HG03342 (cell line): ENCODE measurements around the gene ITGB3.

Experiments
- ATAC-seq: cut with Tn5 transposase; IDR thresholded peaks from one replicate; pipeline ENCODE4 v1.9.1; 2021; ENCODE audit warnings: mild to moderate bottlenecking, moderate library complexity; ENCODE audit not compliant: unreplicated experiment

The ITGB3 gene

DNA sequence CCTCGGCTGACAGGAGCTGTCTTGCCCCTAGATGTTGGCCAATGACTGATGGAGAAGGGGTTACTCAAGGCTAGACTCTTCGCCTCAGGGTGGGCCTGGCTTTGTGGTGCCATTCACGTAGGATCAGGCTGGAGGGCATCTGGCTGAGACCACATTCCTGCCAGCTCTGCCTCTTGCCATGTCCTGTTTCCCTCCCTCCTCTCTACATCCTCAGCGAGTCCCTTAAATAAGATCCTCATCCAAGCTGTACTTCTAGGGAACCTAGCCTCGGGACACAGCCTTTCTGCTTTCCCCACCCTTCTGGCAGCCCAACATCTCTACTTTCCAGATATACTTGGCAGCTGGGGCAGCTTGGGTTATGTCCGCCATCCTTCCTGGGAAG is 42.2 kb downstream of the ITGB3 start:
- ATAC-seq = no peak

DNA sequence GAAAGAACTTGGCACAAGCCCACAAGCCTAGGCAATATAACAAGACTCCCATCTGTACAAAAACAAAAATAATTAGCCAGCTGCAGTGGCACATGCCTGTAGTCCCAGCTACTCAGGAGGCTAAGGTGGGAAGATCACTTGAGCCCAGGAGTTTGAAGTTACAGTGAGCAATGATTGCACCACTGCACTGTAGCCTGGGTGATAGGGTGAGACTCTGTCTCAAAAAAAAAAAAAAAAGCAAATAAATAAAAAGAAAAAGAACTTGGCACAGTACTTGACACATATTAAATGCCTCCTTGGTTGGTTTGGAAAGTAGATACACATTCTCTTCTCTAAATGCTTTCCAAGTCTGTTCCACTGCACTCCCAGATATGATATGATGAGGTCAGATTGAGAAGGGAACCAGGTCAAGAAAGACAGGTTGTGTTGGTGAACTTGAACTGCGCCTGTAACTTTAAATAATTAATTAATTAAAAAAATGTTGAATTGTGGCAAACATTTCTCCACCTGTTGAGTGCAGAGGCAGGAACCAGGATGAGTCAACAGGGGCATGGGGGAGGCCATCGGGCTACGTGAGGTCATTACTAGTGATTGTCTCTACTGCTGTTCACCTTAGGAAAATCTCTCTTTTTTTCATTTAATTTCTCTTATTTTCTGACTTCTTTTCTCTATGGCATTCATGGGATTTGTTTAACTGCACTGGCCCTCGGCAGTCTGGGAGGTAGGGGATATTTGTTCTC is 44.2 kb downstream of the ITGB3 start:
- ATAC-seq = no peak

DNA sequence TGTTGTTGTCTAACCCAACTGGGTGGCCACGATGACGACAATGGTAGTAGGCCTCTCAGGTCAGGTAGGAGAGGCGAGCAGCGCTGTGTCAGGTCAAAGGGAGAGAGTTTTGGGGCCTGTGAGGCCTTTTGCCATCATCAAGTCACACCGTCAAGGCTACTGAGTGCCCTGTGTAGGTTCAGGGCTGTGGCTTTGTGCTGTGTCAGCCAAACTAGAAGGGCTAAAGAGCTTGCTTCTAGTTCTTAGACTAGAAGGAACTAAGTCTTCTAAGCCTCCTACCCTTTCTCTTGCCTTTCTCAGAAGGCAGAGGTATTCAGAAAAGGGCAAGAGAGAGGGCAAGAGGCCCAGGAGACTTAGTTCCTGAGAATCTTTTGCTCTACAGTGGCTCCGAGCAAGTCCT is 45.1 kb downstream of the ITGB3 start:
- no peak for ATAC-seq

DNA sequence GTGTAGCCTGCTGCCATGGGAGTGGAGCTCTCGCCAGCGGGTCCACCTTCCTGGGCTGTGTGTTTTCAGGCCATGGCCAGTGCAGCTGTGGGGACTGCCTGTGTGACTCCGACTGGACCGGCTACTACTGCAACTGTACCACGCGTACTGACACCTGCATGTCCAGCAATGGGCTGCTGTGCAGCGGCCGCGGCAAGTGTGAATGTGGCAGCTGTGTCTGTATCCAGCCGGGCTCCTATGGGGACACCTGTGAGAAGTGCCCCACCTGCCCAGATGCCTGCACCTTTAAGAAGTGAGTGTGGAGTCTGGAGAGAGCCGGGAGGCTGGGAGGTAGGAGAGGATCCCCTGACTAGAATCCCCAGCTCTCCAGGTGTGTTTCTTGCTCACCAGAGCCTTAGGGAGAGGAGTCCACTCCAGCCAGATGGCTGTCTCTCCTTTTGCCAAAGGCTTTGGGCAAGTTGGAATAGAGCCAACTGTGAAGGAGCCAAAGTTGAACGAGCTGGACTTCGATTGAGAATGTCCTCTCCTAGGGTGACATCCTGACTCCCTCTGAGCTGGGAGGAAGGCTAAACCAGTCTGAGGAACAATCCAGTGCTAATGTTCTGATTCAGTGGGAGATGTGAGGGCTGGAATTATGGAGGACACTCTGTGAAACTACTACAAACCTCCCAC is 45.7 kb downstream of the ITGB3 start:
- ATAC-seq = no peak

DNA sequence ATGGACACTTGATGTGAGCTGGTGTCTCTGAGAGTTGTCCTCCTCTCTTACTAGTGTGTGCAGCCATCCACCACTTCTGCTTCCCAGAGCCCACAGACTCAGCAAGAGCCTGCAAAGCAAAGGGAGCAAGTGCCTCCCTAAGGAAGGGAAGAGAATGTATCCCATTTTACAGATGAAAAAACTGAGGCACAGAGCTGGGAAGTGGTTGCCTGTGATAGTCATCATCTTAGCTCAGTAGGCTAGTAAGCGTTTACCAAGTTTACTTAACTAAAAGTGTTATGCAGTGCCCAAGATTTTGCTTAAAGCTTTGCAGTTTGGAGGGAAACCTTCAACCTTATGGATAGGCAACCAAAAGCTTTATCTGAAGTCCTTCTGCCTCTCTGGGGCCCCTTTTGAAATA is 47.1 kb downstream of the ITGB3 start:
- no peak for ATAC-seq

DNA sequence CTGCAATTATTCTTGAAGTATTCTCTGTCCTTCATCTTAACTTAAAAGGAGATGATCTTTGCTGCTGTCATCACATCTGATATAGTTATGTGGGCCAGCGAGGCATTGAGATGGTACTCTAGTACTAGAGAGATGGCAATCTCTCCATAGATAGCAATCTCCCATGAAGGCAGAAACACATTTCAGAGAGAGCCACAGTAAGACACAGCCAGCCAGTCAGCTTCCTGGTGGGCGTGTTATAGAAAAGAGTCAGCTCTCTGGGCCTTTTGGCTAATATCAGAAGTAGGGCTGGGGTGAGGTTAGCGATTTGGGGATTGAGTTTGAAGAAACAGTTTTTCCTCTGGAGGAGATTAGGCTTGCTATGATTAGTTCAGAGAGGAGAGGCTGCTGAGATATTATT is 47.5 kb downstream of the ITGB3 start:
- no peak for ATAC-seq

DNA sequence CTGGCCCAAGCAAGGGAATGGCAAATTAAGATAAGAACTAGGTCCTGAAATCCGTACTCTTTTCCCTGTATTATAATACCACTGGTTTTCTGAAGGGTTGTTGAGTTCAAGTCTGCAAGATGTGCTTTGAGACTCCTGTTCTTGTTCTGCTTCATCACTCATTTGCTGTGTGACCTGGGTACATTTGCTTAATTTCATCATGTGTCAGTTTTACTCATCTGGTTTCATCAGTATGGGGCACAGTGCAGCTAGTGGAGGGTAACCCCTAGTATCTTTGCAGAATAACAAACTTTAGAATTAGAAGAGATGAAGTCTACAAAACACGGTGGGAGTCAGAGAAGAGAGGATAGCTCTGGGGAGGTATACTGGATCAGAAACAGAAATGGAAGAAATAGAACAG is 48.2 kb downstream of the ITGB3 start:
- ATAC-seq = no peak

DNA sequence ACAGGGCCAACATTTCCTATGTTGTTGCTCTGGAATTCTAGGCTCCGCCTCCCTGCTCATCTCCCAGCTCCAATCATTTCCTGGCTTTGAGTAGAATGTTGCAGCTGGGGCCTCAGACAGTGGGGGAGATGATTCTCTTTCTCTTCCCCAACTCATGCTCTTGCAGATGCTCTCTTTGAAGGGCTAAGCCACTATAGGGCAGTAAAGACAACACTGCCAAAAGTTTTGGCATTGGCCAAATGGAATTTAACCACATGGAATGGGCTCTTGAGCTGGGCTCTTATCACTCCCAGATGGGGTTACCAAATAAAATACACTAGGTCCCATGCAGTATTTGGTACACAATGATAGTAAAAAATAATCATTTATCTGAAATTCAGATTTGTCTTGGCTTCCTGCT is 50.6 kb downstream of the ITGB3 start:
- ATAC-seq = no peak

DNA sequence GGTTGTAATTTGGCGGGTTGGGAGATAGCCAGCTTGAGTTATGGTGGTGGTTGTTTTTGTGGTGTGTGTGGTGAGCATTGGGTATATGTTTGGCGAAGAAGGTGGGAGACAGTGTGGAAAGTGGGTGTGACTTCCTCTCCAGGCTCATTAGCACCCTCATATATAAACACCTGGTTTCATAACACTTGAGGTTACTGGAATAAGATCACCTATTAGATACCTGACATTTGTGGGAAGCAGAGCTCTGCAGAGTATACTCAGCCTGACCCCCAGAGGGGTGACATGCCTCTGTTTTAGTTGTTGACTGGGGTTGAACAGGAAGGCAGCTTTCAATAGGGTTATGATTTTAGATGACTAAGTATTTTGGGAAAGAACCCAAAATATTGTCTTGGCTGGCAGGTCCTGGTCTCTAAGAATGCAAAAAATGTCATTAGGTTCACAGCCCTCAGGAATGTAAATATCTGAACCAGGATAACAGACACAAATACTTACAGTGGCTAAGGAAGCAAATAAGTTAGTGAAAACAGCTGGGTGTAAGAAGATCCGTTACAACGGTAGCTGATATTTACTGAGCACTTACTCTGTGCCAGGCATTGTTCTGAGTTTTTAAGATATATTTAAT is 51.8 kb downstream of the ITGB3 start:
- no peak for ATAC-seq

DNA sequence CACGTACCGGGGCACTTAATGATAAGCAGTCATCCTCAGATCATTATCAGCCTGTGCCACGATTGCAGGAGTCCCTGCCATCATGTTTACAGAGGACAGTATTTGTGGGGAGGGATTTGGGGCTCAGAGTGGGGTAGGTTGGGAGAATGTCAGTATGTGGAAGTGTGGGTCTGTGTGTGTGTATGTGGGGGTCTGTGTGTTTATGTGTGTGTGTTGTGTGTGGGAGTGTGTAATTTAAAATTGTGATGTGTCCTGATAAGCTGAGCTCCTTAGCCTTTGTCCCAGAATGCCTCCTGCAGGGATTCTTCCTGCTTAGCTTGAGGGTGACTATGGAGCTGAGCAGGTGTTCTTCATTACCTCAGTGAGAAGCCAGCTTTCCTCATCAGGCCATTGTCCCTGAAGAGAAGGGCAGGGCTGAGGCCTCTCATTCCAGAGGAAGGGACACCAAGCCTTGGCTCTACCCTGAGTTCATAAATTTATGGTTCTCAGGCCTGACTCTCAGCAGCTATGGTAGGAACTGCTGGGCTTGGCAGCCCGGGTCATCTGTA is 56.6 kb downstream of the ITGB3 start:
- no peak for ATAC-seq

DNA sequence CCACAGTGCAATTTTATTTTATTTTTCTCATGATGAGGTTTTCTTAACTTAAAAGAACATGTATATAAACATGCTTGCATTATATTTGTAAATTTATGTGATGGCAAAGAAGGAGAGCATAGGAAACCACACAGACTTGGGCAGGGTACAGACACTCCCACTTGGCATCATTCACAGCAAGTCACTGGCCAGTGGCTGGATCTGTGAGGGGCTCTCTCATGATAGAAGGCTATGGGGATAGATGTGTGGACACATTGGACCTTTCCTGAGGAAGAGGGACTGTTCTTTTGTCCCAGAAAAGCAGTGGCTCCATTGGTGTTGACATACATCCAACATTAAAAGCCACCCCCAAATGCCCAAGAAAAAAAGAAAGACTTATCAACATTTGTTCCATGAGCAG is 57.8 kb downstream of the ITGB3 start:
- ATAC-seq = no peak

DNA sequence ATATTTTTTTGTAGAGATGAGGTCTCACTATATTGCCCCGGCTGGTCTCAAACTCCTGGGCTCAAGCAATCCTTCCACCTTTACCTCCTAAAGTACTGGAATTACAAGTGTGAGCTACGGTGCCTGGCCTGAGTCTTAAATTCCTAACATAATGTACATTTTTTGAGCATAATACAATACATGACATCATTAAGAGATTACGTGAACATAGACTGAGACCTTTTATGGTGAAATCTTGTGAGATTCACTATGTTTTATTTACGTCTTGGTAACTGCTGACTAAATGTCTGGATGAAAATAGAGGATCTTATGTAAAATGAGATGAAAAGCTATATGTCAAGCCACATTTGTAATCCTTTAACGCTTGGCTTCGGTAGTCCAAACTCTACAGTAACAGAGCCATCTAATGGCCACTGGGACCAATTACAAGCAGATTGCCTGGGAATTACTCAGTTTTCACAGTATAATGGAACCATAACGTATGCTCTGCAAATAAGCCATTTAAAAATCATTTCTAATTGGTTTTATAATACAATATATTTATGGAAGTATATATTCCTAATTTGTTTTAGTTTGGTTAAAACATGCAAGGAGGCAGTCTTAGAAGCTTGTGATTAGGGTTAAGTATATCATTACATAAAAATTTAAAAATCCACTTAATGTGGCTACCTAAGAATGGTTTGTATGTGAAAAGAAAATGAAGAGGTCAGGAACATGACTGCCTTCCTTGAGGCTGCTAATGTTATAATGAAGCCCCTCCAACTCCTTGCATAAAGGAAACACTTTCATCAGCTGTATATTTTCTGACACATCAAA is 62.0 kb downstream of the ITGB3 start:
- no peak for ATAC-seq

DNA sequence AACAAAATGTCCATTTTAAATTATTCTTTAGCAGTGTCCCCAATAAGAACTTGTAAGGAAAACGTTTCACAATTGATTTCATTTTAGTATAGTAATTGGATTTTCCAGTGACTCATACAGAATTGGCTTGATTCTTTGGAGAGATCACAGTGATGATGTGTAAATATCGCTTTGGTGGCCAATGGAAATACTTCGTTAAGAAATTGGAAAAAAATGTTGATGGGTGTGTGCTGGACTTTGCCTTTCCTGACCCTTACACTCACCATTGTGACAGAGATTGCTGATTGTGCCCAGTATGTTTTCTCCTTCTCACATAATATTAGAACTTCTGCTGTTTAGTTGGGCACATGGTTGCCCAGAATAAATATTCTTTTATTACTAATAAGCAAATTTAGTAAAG is 62.7 kb downstream of the ITGB3 start:
- no peak for ATAC-seq

DNA sequence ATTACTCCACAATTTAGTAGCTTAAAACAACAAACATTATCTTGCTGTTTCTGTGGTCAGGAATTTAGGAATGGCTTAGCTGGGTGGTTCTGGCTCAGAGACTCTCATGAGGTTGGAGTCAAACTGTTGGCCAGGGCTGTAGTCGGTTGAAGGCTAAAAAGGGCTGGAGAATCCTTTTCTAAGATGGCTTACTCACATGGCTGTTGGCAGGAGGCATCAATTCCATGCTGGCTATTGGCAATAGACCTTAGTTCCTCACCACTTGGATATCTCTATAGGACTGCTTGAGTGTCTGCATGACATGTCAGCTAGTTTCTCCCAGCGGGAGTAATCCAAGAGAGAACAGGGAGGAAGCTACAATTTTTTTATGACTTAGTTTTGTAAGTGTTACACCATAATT is 63.5 kb downstream of the ITGB3 start:
- ATAC-seq = no peak

DNA sequence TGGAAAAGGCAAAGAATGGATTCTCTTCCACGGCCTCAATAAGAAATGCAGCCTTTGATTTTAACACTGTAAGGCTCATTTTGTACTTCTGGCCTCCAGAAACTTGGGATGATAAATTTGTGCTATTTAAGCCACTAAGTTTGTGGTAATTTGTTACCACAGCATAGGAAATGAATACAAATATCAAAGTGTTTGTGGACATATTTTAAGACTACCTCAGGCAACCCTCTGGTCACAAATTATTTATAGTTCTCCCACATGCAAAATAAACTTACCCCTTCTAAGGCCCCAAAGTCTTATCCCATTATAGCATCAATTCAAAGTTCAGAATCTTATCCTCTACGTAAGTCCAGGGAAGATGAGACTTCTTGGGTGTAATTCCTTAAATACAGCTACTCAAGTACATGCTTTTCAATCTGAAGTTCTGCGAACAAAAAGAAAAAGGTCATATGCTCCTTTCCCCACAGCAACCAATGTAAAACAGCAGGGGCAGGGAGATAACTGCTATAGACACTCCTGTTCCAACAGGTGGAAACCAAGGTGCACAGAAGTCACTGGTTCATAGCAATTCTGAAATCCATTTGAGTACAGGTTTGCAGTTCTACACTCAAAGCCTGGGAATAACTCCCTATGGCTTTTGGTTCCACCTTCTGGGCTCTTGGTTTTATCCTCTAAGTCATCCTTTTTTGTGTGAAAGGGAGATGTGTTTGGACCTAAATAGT is 64.7 kb downstream of the ITGB3 start:
- no peak for ATAC-seq

DNA sequence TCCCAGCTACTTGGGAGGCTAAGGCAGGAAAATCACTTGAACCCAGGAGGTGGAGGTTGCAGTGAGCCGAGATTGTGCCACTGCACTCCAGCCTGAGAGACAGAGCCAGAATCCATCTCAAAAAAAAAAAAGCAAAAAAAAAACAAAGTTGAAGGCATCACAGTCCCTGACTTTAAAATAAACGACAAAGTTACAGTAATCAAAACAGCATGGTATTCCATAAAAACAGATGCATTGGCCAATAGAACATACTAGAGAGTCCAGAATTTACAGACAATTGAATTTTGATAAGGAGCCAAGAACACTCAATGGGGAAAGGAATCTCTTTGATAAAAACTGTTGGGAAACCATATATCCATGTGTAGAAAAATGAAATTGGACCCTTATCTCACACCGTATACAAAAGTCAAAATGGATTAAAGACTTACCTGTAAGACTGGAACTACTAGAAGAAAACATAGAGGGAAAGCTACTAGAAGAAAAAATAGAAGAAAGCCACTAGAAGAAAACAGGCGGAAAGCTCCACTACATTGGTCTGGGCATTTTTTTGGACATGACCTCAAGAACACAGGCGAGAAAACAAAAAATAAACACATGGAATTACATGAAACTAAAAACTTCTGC is 67.4 kb downstream of the ITGB3 start:
- ATAC-seq = no peak

DNA sequence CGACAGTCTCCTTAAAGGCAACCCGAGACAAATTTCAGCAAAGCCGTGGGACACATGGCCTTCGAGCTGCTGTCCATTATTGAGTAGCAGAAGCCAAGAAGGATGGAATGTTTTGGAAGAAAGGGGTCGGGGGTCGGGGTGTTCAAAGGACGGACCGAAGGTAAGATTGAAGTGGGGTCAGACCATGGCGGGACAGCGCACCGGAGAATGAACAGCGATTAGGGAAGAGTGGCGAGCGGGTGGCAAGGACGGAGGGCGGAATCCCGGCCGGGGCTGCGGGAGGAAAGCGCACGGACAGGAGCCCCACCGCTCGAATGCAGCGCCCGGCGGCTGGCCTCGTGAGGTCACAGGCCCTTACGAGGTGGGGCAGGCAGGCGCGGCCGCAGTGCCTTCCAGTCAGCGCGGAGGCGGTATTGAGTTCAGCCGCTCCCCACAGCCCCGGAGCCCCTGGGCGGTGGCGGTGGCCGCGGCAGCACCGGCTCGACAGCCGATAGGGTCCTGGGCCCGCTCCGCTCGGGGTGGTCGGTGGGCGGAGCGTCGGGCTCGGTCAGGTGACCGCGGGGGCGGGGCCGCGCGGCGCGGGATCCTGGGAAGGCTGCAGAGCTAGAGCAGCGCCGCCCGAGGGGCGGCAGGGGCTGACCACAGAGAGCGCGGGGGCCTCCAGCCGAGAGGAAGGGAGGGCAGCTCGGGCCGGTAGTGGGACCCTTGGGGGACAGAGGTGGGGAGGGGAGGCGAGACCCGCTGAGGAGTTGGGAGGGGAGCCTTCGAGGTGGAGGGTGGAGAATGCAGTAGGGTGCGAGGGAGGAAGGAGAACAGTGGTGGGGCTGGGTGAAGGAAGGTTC is 70.0 kb downstream of the ITGB3 start, which contains the start of gene EFCAB13:
Gene EFCAB13 (plus strand): TSS at position 574 of the 842 bp plus-strand sequence. CDS start 4,399 bp downstream, outside the sequence.
- ATAC-seq = peak; percentile 79

DNA sequence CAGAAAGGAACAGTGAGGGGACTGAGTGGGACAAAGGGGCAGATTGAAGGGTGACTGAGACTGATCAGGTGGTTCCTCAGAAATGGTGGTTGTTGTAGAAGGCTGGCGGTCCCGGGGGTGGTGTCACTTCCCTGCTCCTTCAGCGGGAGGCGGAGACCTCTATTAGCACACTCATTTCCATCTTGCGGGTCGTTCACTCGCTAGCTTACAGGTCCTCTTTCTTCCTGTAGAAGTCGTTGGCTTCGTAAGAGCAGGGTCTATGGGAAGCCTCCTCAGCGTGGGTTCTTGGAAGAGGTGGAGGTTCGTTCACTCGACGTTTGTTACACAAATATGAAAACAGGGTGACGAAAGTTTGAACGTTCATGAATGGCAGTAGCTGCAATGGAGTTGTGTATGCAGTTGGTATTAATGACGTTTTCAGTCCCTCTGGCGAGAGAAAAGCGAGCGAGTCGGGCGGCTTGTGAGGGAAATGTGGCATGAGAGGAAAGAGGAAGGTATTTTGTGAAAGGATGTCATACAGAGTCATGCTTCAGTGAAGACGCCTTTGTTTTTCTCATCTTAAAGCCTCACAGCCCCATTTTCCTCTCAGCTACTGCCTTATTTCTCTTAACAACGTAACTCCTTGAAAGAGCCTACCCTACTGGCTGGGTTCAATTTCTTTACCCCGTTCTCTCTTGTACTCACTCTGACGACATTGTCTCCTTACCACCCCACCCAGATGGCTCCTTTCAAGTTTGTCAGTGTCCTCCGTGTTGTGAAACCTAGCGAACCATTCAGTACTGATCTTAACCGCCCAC is 70.8 kb downstream of the ITGB3 start:
- peak; percentile 33 for ATAC-seq
